GM19397 (cell line): ENCODE results near the gene GNAI2.
"Not testable (repeated sequence)": the region's sequence is repeated elsewhere in the genome, so short reads cannot be mapped to it uniquely, and the experiment has no call there.

Experiments used
- ATAC-seq: cut with Tn5 transposase; IDR thresholded peaks from one replicate; pipeline ENCODE4 v1.9.1; 2021; ENCODE audit warnings: mild to moderate bottlenecking, moderate library complexity; ENCODE audit not compliant: unreplicated experiment

The GNAI2 gene

GRCh38 chr3:50275141-50275995 is 39.4 kb downstream of the GNAI2 start:
- no peak for ATAC-seq

- no peak for ATAC-seq
These were observed 40.2 kb downstream of the GNAI2 start for GRCh38 chr3:50275996-50276761.

DNA sequence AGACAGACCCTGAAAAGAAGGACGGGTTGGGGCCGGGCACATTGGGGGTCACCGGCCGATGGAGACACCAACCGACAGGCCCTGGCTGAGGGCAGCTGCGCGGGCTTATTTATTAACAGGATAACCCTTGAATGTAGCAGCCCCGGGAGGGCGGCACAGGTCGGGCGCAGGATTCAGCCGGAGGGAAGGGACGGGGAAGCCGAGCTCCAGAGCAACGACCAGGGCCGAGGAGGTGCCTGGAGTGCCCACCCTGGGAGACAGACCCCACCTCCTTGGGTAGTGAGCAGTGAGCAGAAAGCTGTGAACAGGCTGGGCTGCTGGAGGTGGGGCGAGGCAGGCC is 40.7 kb downstream of the GNAI2 start:
- ATAC-seq = no peak

- ATAC-seq = no peak
These were observed 42.3 kb downstream of the GNAI2 start for GRCh38 chr3:50278123-50278879.

DNA sequence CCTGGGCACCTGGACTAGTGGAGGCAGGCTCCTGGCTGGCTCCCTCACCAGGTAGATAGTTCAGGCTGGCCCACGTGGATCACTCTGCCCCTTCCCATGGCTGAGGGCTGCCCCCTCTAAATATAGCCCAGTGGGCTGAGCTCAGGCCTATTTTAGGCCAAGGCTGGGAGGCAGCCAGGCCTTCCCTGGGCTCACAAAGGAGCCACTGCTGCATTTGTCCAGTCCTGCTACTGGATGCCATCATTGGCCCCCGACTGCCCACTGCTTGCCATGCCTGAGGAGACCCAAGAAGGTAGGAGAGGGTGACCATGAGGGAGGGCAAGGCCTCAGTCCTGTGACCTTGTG is 42.8 kb downstream of the GNAI2 start, which contains the start of gene LSMEM2:
LSMEM2 (plus strand) TSS at position 208 of the 345 bp plus-strand sequence; CDS start at position 235, 27 bp downstream.
- no peak for ATAC-seq

DNA sequence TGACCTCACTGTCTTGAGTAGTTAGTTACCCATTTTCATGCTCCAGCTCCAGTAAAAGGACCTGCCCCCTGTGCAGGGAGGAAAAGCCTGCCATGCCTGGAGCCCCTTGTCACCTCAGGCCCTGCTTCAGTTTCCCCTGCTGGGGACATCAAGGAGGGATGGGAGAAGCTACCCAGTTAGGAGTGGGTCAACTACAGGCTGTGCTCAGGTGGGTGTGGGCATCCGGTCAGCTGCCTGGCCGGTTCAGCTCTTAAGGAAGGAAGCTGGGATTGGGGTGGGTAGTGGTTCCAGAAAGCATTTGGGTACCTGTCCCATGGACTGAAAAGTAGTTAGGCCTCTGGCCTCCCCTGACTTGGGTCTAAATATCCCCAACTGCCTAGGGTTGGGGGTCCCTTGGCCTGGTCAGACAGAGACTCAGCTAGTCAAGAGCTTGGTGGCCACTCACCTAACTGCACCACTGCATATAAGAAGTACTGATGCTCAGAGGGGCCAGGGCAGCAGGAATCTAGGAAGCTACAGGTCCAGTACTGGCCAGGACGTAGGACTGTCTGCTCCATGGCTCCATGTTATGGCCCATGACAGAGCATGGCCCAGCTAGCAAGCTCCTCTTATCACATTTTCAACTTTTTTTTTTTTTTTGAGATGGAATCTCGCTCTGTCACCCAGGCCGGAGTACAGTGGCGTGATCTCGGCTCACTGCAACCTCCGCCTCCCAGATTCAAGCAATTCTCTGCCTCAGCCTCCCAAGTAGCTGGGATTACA is 43.4 kb downstream of the GNAI2 start:
- no peak for ATAC-seq

DNA sequence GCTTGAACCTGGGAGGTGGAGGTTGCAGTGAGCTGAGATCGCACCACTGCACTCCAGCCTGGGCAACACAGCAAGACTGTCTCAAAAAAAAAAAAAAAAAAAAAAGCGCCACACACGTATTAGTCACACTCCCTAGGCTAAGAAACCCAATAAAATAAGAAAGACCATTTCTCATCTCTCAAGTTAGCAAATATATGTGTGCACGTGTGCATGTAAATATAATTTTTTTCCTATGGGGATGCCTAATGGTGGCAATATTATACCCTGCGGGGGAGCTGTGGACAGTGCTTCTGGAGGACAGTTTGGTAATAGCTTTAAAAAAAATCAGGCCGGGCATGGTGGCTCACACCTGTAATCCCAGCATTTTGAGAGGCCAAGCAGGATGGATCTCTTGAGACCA is 48.1 kb downstream of the GNAI2 start:
- not testable (repeated sequence) for ATAC-seq

GRCh38 chr3:50286322-50287227 is 50.6 kb downstream of the GNAI2 start:
- ATAC-seq = no peak

- no peak for ATAC-seq
These were observed 51.3 kb downstream of the GNAI2 start for GRCh38 chr3:50287262-50287661.

GRCh38 chr3:50288387-50289007 is 52.5 kb downstream of the GNAI2 start:
- ATAC-seq = no peak

- no peak for ATAC-seq
These were observed 53.1 kb downstream of the GNAI2 start for GRCh38 chr3:50289130-50289529.

DNA sequence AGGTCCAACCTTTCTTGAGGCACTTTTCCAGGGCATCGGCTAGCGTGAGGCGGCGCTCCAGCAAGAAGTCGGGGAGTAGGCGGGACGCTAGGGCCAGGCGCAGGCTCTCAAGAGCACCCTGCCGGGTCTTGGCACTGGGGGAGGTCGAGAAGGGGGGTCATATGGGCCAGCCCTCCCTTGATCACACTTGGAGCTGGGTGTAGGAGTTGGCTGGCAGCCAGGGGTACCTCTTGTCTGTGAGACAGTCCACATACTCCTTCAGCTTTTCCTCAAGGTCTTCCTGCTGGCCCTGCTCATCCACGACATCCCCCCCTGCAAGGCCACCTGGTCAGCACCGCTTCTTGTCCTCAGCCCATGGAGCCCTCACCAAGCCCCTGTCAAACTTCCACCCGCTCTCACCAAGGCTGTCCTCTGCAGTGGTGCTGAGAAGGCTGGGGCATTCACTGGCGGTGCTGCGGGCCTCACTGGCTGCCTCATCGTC is 54.2 kb downstream of the GNAI2 start:
- no peak for ATAC-seq

GRCh38 chr3:50292159-50293078 is 56.4 kb downstream of the GNAI2 start, which contains the start of gene IFRD2:
TSS of gene IFRD2 (minus strand) at chr3:50292429. CDS start at chr3:50292274, 155 bp downstream.
- ATAC-seq = peak; percentile 94

DNA sequence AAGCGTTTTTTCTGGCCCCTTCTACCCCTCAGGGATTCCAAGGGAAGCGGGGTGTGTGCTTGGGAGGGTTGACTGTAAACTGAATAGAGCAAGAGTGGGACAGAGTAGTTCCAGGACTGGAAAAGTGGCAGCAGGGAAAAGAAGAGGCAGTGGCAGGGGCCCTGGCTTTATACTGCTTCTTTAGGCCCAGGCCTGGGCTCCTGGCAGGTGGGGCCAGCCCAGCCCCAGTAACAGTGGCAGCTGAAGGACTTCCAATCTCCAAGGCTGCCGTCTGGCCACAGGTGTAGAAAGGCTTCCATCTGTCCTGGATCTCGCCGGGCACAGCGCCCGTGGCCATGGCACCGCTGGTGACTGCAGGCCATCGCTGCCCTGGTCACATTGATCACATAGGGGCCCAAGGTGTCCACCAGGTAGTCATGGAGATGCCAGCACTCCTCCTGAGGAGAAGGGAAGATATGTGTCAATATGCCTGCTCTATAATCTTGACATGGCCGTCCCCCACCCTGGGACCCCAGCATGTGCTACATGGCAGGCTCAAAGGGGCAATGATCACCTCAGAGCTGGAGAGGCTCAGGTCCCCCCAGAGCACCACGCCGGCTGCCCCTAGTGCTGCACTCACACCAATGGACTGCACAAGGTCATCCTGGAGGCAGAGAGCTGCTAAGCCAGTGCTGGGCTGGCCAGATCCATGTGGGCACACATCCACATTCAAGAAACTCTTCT is 57.2 kb downstream of the GNAI2 start:
- no peak for ATAC-seq

DNA sequence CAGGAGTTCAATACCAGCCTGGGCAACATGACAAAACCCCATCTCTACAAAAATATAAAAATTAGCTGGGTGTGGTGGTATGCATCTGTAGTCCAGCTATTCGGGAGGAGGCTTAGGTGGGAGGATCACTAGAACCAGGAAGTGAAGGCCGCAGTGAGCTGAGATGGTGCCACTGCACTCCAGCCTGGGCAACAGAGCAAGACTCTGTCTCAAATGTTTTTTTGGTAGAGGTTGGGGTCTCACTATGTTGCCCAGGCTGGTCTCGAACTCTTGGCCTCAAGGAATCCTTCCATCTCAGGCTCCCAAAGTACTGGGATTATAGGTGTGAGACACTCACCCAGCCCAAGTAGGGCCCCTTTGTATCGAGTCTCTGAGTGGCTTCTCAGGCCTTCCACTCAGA is 58.1 kb downstream of the GNAI2 start:
- no peak for ATAC-seq

DNA sequence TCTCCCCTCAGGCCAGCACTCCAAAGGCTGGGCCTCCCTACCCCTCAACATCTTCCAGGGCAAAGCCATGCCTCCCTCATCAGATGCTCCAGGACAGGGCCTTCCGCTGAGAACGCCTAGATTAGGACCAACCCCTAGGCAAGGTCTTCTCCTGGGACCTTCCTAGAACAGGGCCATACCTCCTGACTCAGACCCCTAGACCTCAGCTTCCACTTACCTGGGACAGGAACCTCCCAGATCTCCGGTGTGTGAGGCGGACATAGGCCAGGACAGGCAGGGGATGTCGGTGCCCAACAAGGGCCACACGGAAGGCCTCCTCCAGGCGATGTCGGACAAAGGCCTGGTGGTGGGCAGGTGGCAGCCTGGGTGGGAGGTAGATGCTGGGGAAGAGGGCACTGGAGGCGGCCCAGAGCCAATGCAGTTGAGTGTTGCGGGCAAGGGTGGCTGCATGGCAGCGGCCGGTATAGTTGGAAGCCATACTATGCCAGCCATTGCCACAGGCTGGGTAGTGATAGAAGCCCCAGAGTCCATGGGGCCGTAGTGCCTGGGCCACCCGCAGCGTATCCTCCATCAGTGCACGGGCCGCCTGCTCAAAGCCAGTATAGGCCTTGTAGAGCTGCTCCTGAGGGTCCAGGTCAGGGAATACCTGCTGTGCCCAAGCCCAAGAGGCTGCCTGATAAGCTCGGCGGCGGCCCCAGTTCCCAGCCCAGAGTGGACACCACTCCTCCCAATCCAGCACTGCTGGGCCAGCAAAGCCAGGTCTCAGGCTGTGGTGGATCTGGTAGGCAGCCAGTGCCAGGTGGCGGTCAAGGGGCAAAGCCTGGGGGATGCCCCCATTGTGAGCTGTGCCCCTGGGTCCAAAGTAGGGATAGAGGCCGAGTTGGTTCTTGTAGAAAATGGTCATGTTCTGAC is 58.7 kb downstream of the GNAI2 start:
- no peak for ATAC-seq
